ENCODE data around the gene UBE2C.

Gene UBE2C

GRCh38 chr20:45833883-45834796 lies 21.7 kb downstream of the UBE2C start:
- TF ChIP-seq CTCF (conservative IDR thresholded peaks at IDR 0.05; ENCODE audit: low read depth, low read length), result no peak
- H3K4me3 ChIP-seq (ENCODE audit: low read length), result peak overlapping the region; percentile 65
- no peak for DNase-seq (ENCODE audit: low read depth)

GRCh38 chr20:45834797-45835161 lies 22.3 kb downstream of the UBE2C start:
- TF ChIP-seq CTCF (conservative IDR thresholded peaks at IDR 0.05; ENCODE audit: low read depth, low read length), result no peak
- DNase-seq (ENCODE audit: low read depth), result no peak
- peak overlapping the region; percentile 65 for H3K4me3 ChIP-seq (ENCODE audit: low read length)

GRCh38 chr20:45835329-45835765 lies 22.9 kb downstream of the UBE2C start:
- no peak for DNase-seq (ENCODE audit: low read depth)
- H3K4me3 ChIP-seq (ENCODE audit: low read length), result no peak overlapping the region
- TF ChIP-seq CTCF (conservative IDR thresholded peaks at IDR 0.05; ENCODE audit: low read depth, low read length), result no peak

GRCh38 chr20:45835825-45836224 lies 23.4 kb downstream of the UBE2C start:
- TF ChIP-seq CTCF (conservative IDR thresholded peaks at IDR 0.05; ENCODE audit: low read depth, low read length), result no peak
- H3K4me3 ChIP-seq (ENCODE audit: low read length), result no peak overlapping the region
- DNase-seq (ENCODE audit: low read depth), result no peak

GRCh38 chr20:45836841-45837240 lies 24.4 kb downstream of the UBE2C start:
- no peak for DNase-seq (ENCODE audit: low read depth)
- H3K4me3 ChIP-seq (ENCODE audit: low read length), result no peak overlapping the region
- no peak for TF ChIP-seq CTCF (conservative IDR thresholded peaks at IDR 0.05; ENCODE audit: low read depth, low read length)

GRCh38 chr20:45840700-45841198 lies 28.3 kb downstream of the UBE2C start:
- no peak for DNase-seq (ENCODE audit: low read depth)
- no peak overlapping the region for H3K4me3 ChIP-seq (ENCODE audit: low read length)
- TF ChIP-seq CTCF (conservative IDR thresholded peaks at IDR 0.05; ENCODE audit: low read depth, low read length), result no peak

All from retinal pigment epithelial cell (primary cell).